ENCODE data around the gene TLR8.
"Not testable (repeated sequence)": the region's sequence is repeated elsewhere in the genome, so short reads cannot be mapped to it uniquely, and the experiment has no call there.

The TLR8 gene

DNA sequence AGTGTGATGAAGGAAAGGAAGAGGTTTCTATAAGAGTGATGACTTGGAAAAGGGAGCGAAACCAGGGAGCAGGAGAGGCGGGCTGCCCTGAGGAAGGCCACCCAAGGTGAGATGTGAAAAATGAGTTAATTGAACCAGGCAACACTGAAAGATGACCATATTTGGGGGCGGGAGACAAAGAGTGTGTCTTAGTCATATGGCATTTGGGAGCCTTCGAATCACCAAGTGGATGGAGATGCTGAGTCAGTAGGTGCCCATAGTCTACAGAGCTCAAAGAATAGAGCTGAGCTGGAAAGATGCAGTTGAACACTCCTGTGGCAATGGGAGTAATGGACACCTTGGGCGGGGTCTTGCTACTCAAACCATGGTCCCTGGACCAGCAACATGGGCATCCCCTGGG, 8.3 kb upstream of the TLR8 start:
- no peak for DNase-seq

DNA sequence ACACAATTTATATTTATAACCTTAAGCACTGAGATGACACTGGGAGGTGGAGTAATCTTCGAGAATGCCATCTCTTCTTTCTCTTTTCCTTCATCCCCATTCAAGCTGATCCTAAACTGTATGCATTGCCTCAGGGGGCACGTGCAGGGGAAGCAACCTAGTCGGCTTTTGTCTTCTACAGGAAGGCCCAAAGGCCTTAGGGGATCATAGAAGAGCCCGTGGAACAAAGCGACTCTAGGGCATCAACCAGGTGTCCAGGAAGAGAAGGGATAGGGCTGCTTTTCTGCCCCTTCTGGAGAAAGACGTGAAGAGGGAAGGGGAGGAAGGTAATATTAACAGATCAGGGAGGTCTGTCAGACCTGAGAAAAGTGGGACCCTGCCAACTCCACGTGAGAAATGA, 6.9 kb upstream of the TLR8 start:
- DNase-seq, result no peak

DNA sequence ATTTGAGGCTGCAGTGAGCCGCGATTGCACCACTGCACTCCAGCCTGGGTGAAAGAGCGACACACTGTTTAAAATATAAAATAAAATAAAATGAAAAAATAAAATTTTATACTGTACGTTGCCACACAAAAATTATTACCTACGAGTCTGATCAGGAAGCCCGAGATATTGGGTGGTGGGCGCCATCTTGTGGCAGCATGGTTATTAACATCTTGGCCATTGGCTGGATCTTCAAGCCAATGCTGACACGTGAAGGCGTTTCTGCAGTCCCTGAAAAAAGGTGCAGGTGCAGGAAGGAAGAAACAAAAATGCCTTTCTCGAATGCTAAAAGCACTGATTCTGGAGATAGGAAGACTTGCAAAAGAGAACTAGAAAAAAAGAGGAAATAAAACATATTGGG, 4.9 kb upstream of the TLR8 start:
- peak; percentile 46 for DNase-seq

DNA sequence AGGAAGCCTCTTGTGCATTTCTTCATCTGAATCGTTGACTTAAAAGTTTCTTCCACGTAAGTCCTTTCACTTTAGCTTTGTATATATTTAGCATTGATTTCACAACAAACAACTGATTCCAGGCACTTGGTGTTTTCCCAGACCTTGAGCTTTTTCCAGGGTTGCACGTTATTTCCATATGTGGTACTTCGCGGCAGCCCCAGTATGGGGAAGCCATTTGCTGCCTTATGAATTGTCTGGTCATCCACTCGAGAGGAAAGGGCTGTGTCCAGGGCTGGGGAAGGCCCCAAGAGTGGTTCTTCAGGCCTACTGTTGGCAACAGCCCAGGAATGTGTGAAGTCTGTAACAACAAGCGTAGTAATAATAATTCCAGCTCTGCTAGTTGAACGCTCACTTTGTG, 2.8 kb upstream of the TLR8 start:
- DNase-seq, result peak; percentile 6

DNA sequence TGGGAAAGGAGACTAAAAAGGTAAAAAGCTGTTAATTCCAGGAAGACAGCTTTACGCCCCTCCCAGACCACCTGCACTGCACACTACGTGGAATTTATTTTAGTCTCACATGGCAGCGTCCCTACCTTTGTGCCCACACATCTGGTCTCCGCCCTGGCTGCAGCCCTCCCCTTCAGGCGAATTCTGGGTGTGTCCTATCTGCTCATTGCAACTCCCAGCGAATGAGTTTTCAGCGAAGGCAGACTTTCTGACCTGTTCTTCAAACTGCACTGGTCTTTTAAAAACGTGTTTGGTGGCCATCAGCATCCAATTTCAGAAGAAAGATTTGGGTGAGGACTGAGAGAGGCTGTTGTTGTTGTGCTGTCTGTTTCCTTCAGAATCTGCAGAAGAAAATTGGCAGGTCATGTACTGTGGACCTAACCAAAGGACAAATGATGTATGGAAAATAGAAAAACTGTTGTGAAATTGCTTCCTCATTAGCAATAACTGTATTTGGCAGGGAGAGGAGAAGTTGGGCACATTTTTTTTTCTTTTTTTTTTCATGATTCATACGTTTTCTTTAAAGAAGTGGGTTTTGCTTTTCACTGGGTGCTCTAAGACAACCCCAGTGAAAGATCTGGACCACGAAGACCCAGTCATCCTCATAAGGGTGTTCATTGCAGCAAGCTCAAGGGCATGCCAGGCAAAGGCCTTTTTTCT, 4.2 kb downstream of the TLR8 start:
- no peak for DNase-seq

DNA sequence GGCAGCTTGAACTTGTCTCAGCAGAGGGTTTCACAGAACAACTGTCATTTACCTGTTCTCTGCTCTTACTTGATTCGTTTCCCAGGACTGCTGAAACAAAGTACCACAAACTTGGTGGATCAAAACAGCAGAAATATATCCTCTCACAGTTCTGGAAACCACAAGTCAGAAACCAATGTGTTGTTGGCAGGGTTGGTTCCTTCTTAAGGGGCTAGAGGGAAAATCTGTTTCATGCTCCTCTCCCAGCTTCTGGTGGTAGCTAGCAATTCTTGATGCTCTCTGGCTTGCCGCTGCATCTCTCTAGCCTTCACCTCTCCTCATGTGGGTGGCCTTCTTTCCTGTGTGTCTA, 4.7 kb downstream of the TLR8 start:
- DNase-seq, result no peak

DNA sequence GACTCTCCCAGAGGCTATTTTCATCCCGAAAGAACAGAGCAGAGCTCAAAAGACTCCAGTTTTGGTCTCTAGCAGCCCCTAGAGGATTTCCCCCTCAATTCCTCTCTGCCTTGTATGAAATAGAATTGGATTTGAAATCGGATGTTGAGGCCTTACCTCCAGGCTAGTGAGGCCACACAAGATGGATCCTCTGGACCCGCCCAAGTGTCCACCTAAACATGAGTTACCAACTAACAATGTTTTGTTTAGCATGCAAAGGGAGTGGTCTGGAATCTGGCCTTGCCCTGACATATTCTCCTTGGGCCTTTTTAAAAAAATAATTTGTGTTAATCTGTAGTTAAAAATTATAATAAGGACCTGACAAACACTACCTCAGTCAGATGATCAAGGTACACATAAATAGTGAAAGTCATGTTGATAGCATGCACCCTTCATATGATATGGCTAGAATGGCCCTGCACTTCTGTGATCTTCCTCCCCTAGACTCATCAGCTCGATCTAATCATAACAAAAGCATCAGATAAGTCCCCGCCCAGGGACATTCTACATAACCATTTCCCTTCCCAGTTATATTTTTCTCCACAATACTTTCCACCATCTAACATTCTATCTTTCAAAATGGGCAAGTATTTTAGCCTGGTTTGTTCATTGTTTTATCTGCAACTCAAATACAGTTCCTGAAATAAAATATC, 6.5 kb downstream of the TLR8 start:
- DNase-seq, result no peak

DNA sequence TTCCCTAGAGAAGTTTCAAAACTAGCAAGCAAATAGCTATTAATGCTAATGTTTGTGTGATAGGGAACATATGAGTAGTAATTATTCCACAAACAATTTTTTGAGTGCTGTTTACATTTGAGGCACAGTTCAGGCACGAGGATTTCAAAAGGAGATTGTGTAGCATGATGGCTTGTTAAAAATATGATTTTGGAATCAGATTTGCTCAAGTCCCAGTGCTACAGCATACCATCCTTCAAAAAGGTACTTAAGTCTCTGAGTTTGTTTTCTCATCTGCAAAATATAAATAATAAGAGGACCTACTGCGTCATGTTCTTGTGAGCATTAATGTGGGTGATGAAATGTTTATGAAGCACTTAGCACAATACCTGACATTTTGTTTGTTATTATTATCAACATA, 11.3 kb downstream of the TLR8 start:
- no peak for DNase-seq

DNA sequence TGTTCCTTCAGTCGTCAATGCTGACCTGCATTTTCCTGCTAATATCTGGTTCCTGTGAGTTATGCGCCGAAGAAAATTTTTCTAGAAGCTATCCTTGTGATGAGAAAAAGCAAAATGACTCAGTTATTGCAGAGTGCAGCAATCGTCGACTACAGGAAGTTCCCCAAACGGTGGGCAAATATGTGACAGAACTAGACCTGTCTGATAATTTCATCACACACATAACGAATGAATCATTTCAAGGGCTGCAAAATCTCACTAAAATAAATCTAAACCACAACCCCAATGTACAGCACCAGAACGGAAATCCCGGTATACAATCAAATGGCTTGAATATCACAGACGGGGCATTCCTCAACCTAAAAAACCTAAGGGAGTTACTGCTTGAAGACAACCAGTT, 12.6 kb downstream of the TLR8 start:
- DNase-seq, result no peak

DNA sequence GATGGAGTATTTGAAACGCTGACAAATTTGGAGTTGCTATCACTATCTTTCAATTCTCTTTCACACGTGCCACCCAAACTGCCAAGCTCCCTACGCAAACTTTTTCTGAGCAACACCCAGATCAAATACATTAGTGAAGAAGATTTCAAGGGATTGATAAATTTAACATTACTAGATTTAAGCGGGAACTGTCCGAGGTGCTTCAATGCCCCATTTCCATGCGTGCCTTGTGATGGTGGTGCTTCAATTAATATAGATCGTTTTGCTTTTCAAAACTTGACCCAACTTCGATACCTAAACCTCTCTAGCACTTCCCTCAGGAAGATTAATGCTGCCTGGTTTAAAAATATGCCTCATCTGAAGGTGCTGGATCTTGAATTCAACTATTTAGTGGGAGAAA, 13.2 kb downstream of the TLR8 start:
- DNase-seq, result no peak

DNA sequence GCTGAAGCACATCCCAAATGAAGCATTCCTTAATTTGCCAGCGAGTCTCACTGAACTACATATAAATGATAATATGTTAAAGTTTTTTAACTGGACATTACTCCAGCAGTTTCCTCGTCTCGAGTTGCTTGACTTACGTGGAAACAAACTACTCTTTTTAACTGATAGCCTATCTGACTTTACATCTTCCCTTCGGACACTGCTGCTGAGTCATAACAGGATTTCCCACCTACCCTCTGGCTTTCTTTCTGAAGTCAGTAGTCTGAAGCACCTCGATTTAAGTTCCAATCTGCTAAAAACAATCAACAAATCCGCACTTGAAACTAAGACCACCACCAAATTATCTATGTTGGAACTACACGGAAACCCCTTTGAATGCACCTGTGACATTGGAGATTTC, 14.6 kb downstream of the TLR8 start:
- DNase-seq, result no peak

DNA sequence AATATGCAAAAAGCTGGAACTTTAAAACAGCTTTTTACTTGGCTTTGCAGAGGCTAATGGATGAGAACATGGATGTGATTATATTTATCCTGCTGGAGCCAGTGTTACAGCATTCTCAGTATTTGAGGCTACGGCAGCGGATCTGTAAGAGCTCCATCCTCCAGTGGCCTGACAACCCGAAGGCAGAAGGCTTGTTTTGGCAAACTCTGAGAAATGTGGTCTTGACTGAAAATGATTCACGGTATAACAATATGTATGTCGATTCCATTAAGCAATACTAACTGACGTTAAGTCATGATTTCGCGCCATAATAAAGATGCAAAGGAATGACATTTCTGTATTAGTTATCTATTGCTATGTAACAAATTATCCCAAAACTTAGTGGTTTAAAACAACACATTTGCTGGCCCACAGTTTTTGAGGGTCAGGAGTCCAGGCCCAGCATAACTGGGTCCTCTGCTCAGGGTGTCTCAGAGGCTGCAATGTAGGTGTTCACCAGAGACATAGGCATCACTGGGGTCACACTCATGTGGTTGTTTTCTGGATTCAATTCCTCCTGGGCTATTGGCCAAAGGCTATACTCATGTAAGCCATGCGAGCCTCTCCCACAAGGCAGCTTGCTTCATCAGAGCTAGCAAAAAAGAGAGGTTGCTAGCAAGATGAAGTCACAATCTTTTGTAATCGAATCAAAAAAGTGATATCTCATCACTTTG, 15.6 kb downstream of the TLR8 start:
- no peak for DNase-seq

DNA sequence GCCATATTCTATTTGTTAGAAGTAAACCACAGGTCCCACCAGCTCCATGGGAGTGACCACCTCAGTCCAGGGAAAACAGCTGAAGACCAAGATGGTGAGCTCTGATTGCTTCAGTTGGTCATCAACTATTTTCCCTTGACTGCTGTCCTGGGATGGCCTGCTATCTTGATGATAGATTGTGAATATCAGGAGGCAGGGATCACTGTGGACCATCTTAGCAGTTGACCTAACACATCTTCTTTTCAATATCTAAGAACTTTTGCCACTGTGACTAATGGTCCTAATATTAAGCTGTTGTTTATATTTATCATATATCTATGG, 16.1 kb downstream of the TLR8 start:
- no peak for DNase-seq

DNA sequence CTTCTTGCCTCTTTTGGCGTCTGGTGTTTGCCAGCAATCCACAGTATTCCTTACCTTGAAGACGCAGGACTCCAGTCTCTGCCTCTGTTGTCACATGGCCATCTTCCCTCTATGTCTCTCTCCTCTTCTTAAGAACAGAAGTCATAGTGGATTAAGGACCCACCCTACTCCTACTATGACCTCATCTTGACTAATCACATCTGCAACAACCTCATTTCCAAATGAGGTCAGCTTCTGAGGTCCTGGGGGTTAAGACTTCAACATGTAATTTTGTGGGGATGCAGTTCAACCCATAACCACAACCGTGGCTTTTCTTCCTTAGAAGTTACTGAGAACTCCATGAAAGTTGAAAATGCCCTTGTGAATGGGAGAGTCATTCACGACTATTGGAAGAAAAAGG, 23.3 kb downstream of the TLR8 start:
- peak; percentile 28 for DNase-seq

DNA sequence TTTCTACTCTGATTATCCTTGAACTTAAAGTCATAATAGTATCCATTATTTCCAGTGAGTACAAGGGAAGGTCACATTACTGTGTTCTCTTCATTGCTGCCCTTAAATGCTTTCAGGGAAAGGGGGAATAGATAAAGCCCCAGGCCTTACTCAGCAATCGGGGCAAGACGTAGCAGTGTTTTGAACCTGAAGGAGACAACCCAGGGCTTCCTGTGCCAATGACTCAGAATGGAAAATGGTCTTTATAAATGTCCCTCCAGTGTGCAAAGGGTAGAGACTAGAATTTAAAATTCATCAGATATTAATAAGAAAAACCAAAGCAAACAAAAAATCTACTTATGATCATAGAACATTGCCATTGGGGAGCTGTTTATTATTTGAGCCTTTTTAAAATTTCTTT, 23.7 kb downstream of the TLR8 start:
- no peak for DNase-seq

DNA sequence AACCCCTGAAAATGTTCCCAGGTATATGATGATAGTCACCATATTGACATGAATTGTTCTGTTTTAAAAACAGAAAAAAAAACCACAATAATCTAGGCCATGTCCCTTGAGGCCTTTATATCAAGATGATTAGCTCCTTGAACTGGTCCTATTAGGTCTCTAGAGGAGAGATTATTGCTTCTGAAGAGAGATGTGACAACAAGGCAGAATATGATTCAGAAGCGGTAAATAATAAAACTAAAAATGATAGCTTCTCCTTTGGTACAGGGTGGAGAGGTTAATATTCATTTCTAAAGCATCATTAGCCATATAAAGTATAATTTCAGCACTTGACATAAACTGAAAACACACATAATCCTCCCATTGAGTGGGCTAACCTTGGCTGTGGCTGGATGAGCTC, 25.8 kb downstream of the TLR8 start:
- no peak for DNase-seq

DNA sequence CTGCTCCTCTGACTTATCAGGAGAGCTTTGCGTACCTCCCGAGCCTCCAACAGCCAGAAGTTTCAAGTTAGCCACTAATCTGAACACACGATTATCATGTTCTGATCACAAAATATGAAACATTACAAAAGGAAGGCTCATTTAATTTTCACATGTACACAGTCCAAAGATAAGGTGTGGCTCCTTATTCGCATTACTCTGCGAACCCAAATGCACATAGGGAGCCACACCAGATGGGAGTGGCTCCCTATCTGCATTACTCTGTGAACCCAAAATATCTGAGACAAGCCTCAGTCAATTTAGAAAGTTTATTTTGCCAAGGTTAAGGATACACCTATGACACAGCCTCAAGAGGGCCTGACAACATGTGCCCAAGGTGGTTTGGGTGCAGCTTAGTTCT, 28.4 kb downstream of the TLR8 start:
- no peak for DNase-seq

DNA sequence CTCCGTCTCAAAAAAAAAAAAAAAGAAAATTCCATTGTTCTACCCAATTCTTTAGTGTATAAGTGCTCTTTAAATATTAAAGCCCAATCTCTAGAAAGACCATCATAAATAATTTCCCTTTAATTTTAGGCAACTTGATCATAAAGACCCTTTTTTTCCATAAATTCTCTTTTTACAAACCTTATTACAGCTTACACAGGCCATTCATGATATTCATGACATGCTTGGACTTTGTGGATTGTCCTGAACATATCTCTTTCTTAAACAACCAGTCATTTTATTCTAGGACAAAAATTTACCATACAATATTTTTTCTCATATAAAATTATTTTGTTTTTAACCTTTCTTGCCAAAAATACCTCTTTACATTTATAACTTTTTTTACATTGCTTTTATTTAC, 30.5 kb downstream of the TLR8 start:
- DNase-seq, result no peak

DNA sequence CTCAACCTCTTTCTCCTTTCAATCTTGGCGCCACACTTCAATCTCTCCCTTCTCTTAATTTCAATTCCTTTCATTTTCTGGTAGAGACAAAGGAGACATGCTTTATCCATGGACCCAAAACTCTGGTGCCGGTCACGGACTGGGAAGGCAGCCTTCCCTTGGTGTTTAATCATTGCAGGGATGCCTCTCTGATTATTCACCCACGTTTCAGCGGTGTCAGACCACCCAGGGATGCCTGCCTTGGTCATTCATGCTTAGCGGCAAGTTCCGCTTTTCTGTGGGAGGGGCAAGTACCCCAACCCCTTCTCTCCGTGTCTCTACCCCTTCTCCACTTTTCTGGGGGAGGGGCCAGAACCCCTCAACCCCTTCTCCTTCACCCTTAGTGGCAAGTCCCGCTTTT, 34.1 kb downstream of the TLR8 start:
- DNase-seq, result not testable (repeated sequence)

DNA sequence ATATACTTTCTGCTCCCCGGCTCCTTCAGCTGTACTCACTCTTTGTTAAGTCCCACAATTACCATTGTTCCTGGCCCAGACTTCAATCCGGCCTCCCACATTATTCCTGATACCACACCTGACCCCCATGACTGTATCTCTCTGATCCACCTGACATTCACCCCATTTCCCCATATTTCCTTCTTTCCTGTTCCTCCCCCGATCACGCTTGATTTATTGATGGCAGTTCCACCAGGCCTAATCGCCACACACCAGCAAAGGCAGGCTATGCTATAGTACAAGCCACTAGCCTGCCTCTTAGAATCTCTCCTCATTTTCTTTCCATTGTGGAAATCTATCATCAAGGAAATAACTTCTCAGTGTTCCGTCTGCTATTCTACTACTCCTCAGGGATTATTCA, 37.2 kb downstream of the TLR8 start:
- not testable (repeated sequence) for DNase-seq

DNA sequence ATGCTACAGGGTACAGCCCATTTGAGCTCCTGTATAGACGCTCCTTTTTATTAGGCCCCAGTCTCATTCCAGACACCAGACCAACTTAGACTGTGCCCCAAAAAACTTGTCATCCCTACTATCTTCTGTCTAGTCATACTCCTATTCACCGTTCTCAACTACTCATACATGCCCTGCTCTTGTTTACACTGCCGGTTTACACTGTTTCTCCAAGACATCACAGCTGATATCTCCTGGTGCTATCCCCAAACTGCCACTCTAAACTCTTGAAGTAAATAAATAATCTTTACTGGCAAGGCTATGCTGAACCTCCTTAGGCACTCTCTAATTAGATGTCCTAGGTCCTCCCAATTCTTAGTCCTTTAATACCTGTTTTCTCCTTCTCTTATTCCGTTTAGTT, 38.0 kb downstream of the TLR8 start:
- not testable (repeated sequence) for DNase-seq

DNA sequence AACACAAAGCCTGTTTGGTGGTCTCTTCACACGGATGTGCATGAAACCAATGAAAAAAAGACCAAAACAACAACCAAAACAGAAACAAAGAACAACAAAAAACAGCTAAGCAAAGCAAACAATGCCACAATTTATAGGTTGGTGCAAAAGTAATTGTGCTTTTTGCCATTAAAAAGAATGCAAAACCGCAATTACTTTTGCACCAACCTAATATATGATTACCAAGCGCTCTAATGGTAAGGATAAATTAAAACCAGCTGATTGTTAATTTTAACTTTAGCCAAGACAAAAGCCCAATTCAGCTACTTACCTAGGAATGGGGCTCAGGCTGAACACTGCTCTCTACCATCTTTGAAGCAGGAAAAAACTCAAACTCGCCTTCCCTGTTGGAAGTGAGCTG, 39.1 kb downstream of the TLR8 start:
- DNase-seq, result no peak

DNA sequence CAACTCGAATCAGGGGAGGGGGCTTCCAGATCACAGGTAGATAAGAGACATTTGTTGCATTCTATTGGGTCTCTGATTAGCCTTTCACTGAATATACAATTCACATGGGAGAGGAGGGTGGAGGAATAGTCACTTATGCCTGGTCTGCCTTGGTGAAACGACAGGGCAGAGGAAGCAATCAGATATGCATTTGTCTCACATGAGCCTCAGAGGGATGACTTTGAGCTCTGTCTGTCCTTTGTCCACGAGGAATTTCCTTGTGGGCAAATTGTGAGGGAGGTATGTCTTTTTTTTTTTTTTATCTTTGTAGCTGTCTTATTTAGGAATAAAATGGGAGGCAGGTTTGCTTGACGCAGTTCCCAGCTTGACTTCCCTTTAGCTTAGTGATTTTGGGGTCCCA, 40.0 kb downstream of the TLR8 start:
- DNase-seq, result peak; percentile 13

DNA sequence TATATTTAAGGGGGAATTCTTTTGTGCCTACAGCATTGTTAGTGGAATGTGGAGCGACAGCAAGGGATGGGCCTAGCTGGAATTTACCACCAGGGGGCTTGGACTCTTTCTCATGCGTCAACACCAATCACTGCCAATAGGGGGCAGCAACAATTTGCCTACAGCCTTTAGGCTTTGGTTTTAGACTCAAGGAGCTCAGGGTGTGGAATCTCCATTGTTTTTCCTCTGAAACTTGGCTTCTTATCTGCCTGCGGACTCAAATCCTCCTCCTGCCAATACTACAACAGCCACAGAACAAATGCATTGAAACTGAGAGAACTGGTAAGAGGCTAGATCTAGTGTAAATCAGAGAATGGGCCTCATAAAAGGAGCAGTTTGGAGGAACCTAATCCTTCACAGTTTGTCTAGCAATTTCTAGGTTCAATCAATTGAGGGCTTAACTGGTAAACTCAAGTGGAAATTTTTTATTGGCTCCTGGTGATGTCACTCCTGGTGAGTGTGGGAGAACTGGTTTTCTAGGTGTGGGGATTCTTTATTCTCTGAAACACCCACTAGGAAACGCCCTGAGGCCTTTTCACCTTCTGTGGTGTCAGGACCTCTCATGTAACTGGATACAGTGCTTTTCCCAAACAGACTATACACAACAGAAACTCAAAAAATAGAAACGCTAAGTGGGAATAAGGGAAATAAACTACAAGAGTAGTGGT, 40.6 kb downstream of the TLR8 start:
- DNase-seq, result peak; percentile 78
